Neuronal stem cell (in vitro differentiated cells): Measurements from ENCODE around the gene NSUN4.
"Not testable (repeated sequence)": the region's sequence is repeated elsewhere in the genome, so short reads cannot be mapped to it uniquely, and the experiment has no call there.

Source experiments
- DNase-seq: peaks from one replicate; pipeline ENCODE4 v3.0.0-alpha.2; 2013; ENCODE audit warnings: low spot score
- H2AFZ ChIP-seq: one replicate; pipeline ENCODE4 v1.6.1; 2013; ENCODE audit warnings: mild to moderate bottlenecking, low read length, inconsistent platforms
- H2AK5ac ChIP-seq: 2 replicates; pipeline ENCODE4 v1.6.1; 2013; ENCODE audit warnings: low read depth, mild to moderate bottlenecking, inconsistent platforms, low read length, moderate library complexity, mixed read lengths
- H2BK120ac ChIP-seq: 2 replicates; pipeline ENCODE4 v1.6.1; 2013; ENCODE audit warnings: low read depth, mild to moderate bottlenecking, inconsistent platforms, low read length, moderate library complexity, mixed read lengths
- H2BK12ac ChIP-seq: one replicate; pipeline ENCODE4 v1.6.1; 2013; ENCODE audit warnings: low read length, inconsistent platforms
- H2BK15ac ChIP-seq: 2 replicates; pipeline ENCODE4 v1.6.1; 2013; ENCODE audit warnings: mild to moderate bottlenecking, low read length, inconsistent platforms, mixed read lengths
- H2BK5ac ChIP-seq: one replicate; pipeline ENCODE4 v1.6.1; 2013; ENCODE audit warnings: inconsistent platforms, mild to moderate bottlenecking, low read length, moderate library complexity
- H3K14ac ChIP-seq: one replicate; pipeline ENCODE4 v1.6.1; 2013; ENCODE audit warnings: low read length, inconsistent platforms
- H3K18ac ChIP-seq: 2 replicates; pipeline ENCODE4 v1.6.1; 2013; ENCODE audit warnings: low read length, inconsistent platforms
- H3K23ac ChIP-seq: 2 replicates; pipeline ENCODE4 v1.6.1; 2013; ENCODE audit warnings: low read depth, mild to moderate bottlenecking, mixed read lengths, low read length, inconsistent platforms; ENCODE audit not compliant: poor library complexity
- H3K27ac ChIP-seq: replicated peaks from 3 replicates; pipeline ENCODE4 v1.5.1; 2013; ENCODE audit warnings: low read length, inconsistent platforms
- H3K27me3 ChIP-seq, 3 experiments: 2 replicates each; pipeline ENCODE4 v1.6.1; 2013; ENCODE audit warnings: low read length in 3 of 3, mild to moderate bottlenecking in 2 of 3, inconsistent platforms in 1 of 3, low read depth in 1 of 3, mixed read lengths in 1 of 3, moderate library complexity in 1 of 3; ENCODE audit not compliant: control insufficient read depth in 3 of 3, insufficient read depth in 3 of 3
- H3K36me3 ChIP-seq, 2 donors: replicated peaks in 1 of 2; 2 replicates each; pipeline ENCODE4 v1.6.1; 2013; ENCODE audit warnings: low read length in 2 of 2; ENCODE audit not compliant: control insufficient read depth in 2 of 2, insufficient read depth in 2 of 2
- H3K4ac ChIP-seq: 2 replicates; pipeline ENCODE4 v1.6.1; 2013; ENCODE audit warnings: inconsistent platforms, mild to moderate bottlenecking, low read length, moderate library complexity
- H3K4me1 ChIP-seq, 2 donors: 1 replicate in 1 of 2; 2 replicates in 1 of 2; pipeline ENCODE4 v1.6.1; 2013; ENCODE audit warnings: low read length in 2 of 2, low read depth in 1 of 2; ENCODE audit not compliant: control insufficient read depth in 2 of 2, insufficient read depth in 1 of 2
- H3K4me2 ChIP-seq: one replicate; pipeline ENCODE4 v1.6.1; 2013; ENCODE audit warnings: mild to moderate bottlenecking, low read length, inconsistent platforms; ENCODE audit not compliant: insufficient read depth, poor library complexity, severe bottlenecking
- H3K4me3 ChIP-seq, 2 donors: 2 replicates each; pipeline ENCODE4 v1.5.1; 2013; ENCODE audit warnings: low read length in 2 of 2, mild to moderate bottlenecking in 2 of 2, inconsistent platforms in 1 of 2, moderate library complexity in 1 of 2
- H3K79me1 ChIP-seq: one replicate; pipeline ENCODE4 v1.6.1; 2013; ENCODE audit warnings: low read depth, mild to moderate bottlenecking, inconsistent platforms, low read length, moderate library complexity
- H3K9ac ChIP-seq: one replicate; pipeline ENCODE4 v1.6.1; 2013; ENCODE audit warnings: mild to moderate bottlenecking, low read depth, low read length, inconsistent platforms; ENCODE audit not compliant: poor library complexity
- H3K9me3 ChIP-seq, 2 donors: replicated peaks in 1 of 2; 2 replicates each; pipeline versions ENCODE3 to v1.6.1; 2013; ENCODE audit warnings: low read length in 2 of 2, mild to moderate bottlenecking in 2 of 2, inconsistent platforms in 1 of 2, low read depth in 1 of 2, mixed read lengths in 1 of 2, moderate library complexity in 1 of 2; ENCODE audit not compliant: control insufficient read depth in 2 of 2, insufficient read depth in 1 of 2
- H4K8ac ChIP-seq: one replicate; pipeline ENCODE4 v1.6.1; 2013; ENCODE audit warnings: low read depth, mild to moderate bottlenecking, inconsistent platforms, low read length, moderate library complexity
- H4K91ac ChIP-seq: one replicate; pipeline ENCODE4 v1.6.1; 2013; ENCODE audit warnings: low read length, low read depth, mild to moderate bottlenecking, inconsistent platforms; ENCODE audit not compliant: poor library complexity
- WGBS, 2 donors: extraction: QIAGEN DNeasy Blood & Tissue Kit; methylation state at CpG; one replicate each; pipeline ENCODE4 v1.1.7; 2013; ENCODE audit warnings: missing lambda C conversion rate in 2 of 2, mixed read lengths in 1 of 2; ENCODE audit not compliant: insufficient read length in 2 of 2, insufficient replicate concordance in 1 of 2; ENCODE audit errors: extremely low coverage in 2 of 2; 5-methylcytosine and 5-hydroxymethylcytosine counted together

The NSUN4 gene

DNA sequence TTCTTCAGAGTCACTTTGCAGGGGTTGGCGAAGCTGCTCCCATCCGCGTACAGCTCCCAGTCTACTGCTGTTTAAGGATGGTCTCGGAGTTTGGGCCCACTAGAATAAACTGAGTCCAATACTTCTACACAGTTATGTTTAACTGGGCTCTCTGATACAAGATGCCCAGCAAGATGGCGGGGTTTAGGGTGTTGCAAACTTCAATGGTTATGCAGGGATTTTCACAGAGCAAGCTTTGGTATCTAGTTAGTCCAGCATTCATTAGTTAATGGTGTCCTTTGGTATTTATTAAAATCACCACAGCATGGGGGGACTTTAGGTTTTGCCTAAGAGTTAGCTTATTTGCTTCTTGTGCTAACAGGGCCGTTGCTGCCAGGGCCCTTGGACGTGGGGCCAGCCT, 12.4 kb upstream of the NSUN4 start:
- no CpG with 5 or more reads among the region's 7 CpGs for WGBS, 2 donors
- not testable (repeated sequence) for H2AK5ac ChIP-seq, H3K27me3 ChIP-seq, H3K36me3 ChIP-seq, H4K8ac ChIP-seq, H3K23ac ChIP-seq, H2BK15ac ChIP-seq, H3K4me3 ChIP-seq, DNase-seq, H3K4me1 ChIP-seq, H2BK120ac ChIP-seq, H3K9ac ChIP-seq, H2BK5ac ChIP-seq, H2AFZ ChIP-seq, H2BK12ac ChIP-seq, H4K91ac ChIP-seq, H3K18ac ChIP-seq, H3K4me2 ChIP-seq, H3K4ac ChIP-seq, H3K79me1 ChIP-seq, H3K27ac ChIP-seq, H3K9me3 ChIP-seq, H3K14ac ChIP-seq

- not testable (repeated sequence) for H2BK120ac ChIP-seq, H2AFZ ChIP-seq, H2BK12ac ChIP-seq, H2BK5ac ChIP-seq, H3K9me3 ChIP-seq, H2BK15ac ChIP-seq, DNase-seq, H2AK5ac ChIP-seq, H3K14ac ChIP-seq, H3K27me3 ChIP-seq, H3K4ac ChIP-seq, H3K9ac ChIP-seq, H4K91ac ChIP-seq, H4K8ac ChIP-seq, H3K4me3 ChIP-seq, H3K23ac ChIP-seq, H3K79me1 ChIP-seq, H3K27ac ChIP-seq, H3K4me1 ChIP-seq, H3K18ac ChIP-seq, H3K36me3 ChIP-seq, H3K4me2 ChIP-seq
- WGBS, 2 donors = no CpG with 5 or more reads among the region's 7 CpGs
These were observed 10.8 kb upstream of the NSUN4 start for GRCh38 chr1:46329807-46330206.

- not testable (repeated sequence) for DNase-seq
These were observed 10.2 kb upstream of the NSUN4 start for GRCh38 chr1:46330381-46330780.

GRCh38 chr1:46331786-46332540, 8.6 kb upstream of the NSUN4 start:
- H3K4me2 ChIP-seq, H3K36me3 ChIP-seq, H4K91ac ChIP-seq, DNase-seq, H3K9ac ChIP-seq, H3K79me1 ChIP-seq, H2AK5ac ChIP-seq, H2BK15ac ChIP-seq, H4K8ac ChIP-seq, H3K9me3 ChIP-seq, H3K4me1 ChIP-seq, H3K23ac ChIP-seq, H3K27me3 ChIP-seq, H3K4ac ChIP-seq, H2BK5ac ChIP-seq, H3K4me3 ChIP-seq, H2BK120ac ChIP-seq, H3K14ac ChIP-seq: not testable (repeated sequence)
- Histone ChIP-seq H3K27ac (peak overlapping the region; percentile 31), H2BK12ac (peak overlapping the region; percentile 10), H2AFZ (peak overlapping the region; percentile 84), H3K18ac (peak overlapping the region; percentile 48)
- WGBS, 2 donors = no CpG with 5 or more reads among the region's 24 CpGs

More at GRCh38 chr1:46330381-46330780, 10.2 kb upstream of the NSUN4 start:
- H3K9me3 ChIP-seq, H3K36me3 ChIP-seq, H3K27ac ChIP-seq, H3K9ac ChIP-seq, H3K79me1 ChIP-seq, H4K91ac ChIP-seq, H4K8ac ChIP-seq, H2AK5ac ChIP-seq, H2BK120ac ChIP-seq, H2BK5ac ChIP-seq, H3K4me2 ChIP-seq, H2AFZ ChIP-seq, H3K14ac ChIP-seq, H3K4me3 ChIP-seq, H3K23ac ChIP-seq, H3K18ac ChIP-seq, H2BK15ac ChIP-seq, H3K4ac ChIP-seq, H3K4me1 ChIP-seq, H3K27me3 ChIP-seq, H2BK12ac ChIP-seq: not testable (repeated sequence)
- no CpG with 5 or more reads among the region's 2 CpGs for WGBS, 2 donors
